Measurements from ENCODE around the gene HIGD1B.

DNA sequence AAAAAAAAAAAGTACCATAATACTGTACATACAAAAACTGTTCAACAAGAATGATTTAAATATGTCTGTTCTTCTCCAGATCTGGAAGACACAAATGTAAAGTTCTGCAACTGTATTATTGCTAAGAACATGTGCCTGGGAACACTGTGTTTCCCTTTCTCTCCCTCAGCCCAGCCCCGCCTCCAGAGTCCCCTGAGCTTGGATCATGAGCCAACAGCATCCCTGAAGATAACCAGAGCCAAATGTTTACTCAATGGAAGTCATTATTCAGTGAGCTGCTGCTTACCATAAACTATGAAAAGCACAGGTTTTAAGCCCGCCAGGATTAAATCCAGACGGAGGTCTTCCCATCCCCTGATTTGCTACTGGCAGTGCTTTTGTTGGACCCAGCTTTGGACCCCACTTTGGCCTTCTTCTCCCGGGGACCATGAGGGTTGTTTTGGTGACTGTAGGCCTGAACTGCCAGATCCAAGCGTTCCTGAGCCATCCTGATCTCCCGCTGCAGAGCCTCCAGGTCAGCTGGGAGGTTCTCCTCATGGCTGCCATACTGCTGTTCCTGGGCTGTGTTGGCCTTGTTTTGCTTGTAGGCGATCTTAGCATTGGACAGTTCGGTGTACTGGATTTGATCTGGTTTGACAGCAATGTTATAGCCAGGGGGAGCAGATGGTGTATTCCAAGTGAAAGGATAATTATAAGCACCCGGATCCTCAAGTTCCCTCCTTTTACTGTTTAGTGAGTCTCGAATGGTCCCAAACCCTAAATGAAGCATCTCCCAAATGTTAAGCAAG, 43.2 kb upstream of the HIGD1B start:
- TF ChIP-seq ZSCAN30 (tag by site-specific recombination; IDR thresholded peaks at IDR 0.05) (no peak), ZBTB20 (tag by site-specific recombination; IDR thresholded peaks at IDR 0.05) (no peak), ZNF350 (tag by site-specific recombination; IDR thresholded peaks at IDR 0.05) (no peak), ZNF311 (tag by site-specific recombination; IDR thresholded peaks at IDR 0.05; ENCODE audit: borderline replicate concordance) (no peak)
